H9 (cell line): ENCODE data around the gene VPS35L. TPM values are rescaled to one million over a fixed set of nuclear protein-coding genes. Genes with fewer than 3 reads are reported as not detected.

ENCODE experiments used
- DNase-seq: peaks from one replicate; pipeline ENCODE4 v3.0.0-alpha.2; 2017
- H2AFZ ChIP-seq: one replicate; pipeline ENCODE4 v1.6.1; 2013; ENCODE audit warnings: mild to moderate bottlenecking, low read length, control low read depth, moderate library complexity
- H2AK5ac ChIP-seq: 2 replicates; pipeline ENCODE4 v1.6.1; 2013; ENCODE audit warnings: low read length, control low read depth, mixed read lengths; ENCODE audit not compliant: insufficient read length
- H2BK120ac ChIP-seq: one replicate; pipeline ENCODE4 v1.6.1; 2013; ENCODE audit warnings: low read depth, mild to moderate bottlenecking, low read length, control low read depth, inconsistent platforms; ENCODE audit not compliant: poor library complexity, severe bottlenecking
- H2BK12ac ChIP-seq: 2 replicates; pipeline ENCODE4 v1.6.1; 2013; ENCODE audit warnings: low read length, control low read depth, mixed read lengths, low read depth; ENCODE audit not compliant: insufficient read length
- H2BK15ac ChIP-seq: 2 replicates; pipeline ENCODE4 v1.6.1; 2013; ENCODE audit warnings: low read depth, low read length, control low read depth
- H2BK20ac ChIP-seq: one replicate; pipeline ENCODE4 v1.6.1; 2013; ENCODE audit warnings: low read depth, mild to moderate bottlenecking, low read length, control low read depth, inconsistent platforms; ENCODE audit not compliant: poor library complexity, severe bottlenecking
- H2BK5ac ChIP-seq: 2 replicates; pipeline ENCODE4 v1.6.1; 2013; ENCODE audit warnings: low read length, control low read depth, mixed read lengths; ENCODE audit not compliant: insufficient read length
- H3K14ac ChIP-seq: 2 replicates; pipeline ENCODE4 v1.6.1; 2013; ENCODE audit warnings: low read length, control low read depth; ENCODE audit not compliant: insufficient read depth
- H3K18ac ChIP-seq: 2 replicates; pipeline ENCODE4 v1.6.1; 2013; ENCODE audit warnings: low read depth, mild to moderate bottlenecking, mixed read lengths, low read length, control low read depth; ENCODE audit not compliant: insufficient read length
- H3K23ac ChIP-seq: 2 replicates; pipeline ENCODE4 v1.6.1; 2013; ENCODE audit warnings: low read length, control low read depth, mixed read lengths, low read depth; ENCODE audit not compliant: insufficient read length
- H3K23me2 ChIP-seq: 2 replicates; pipeline ENCODE4 v1.6.1; 2013; ENCODE audit warnings: low read depth, mild to moderate bottlenecking, mixed read lengths, low read length, control low read depth; ENCODE audit not compliant: insufficient read length, poor library complexity, severe bottlenecking
- H3K27ac ChIP-seq: 2 replicates; pipeline ENCODE4 v1.5.1; 2013; ENCODE audit warnings: low read length, control low read depth, mixed read lengths, low read depth; ENCODE audit not compliant: insufficient read length
- H3K27me3 ChIP-seq: 2 replicates; pipeline ENCODE4 v1.6.1; 2013; ENCODE audit warnings: low read length, control low read depth, inconsistent platforms; ENCODE audit not compliant: insufficient read depth
- H3K4ac ChIP-seq: 2 replicates; pipeline ENCODE4 v1.6.1; 2013; ENCODE audit warnings: low read depth, mild to moderate bottlenecking, control low read depth, inconsistent platforms, low read length, moderate library complexity
- H3K4me1 ChIP-seq: 2 replicates; pipeline ENCODE4 v1.6.1; 2013; ENCODE audit warnings: low read length, control low read depth, inconsistent platforms; ENCODE audit not compliant: insufficient read depth
- H3K4me2 ChIP-seq: 2 replicates; pipeline ENCODE4 v1.6.1; 2013; ENCODE audit warnings: low read length, control low read depth, mixed read lengths; ENCODE audit not compliant: insufficient read length, insufficient read depth
- H3K56ac ChIP-seq: 2 replicates; pipeline ENCODE4 v1.6.1; 2013; ENCODE audit warnings: low read depth, mild to moderate bottlenecking, mixed read lengths, low read length, control low read depth; ENCODE audit not compliant: insufficient read length
- H3K79me1 ChIP-seq: 2 replicates; pipeline ENCODE4 v1.6.1; 2013; ENCODE audit warnings: low read depth, mild to moderate bottlenecking, moderate library complexity, low read length, control low read depth, inconsistent platforms; ENCODE audit not compliant: insufficient read depth, poor library complexity, severe bottlenecking
- H3K79me2 ChIP-seq: 2 replicates; pipeline ENCODE4 v1.6.1; 2013; ENCODE audit warnings: low read length, control low read depth, inconsistent platforms; ENCODE audit not compliant: insufficient read depth
- H3K9ac ChIP-seq: 2 replicates; pipeline ENCODE4 v1.6.1; 2013; ENCODE audit warnings: low read length, control low read depth, mixed read lengths; ENCODE audit not compliant: insufficient read length; ENCODE audit errors: extremely low read depth
- H3K9me3 ChIP-seq: one replicate; pipeline ENCODE4 v1.6.1; 2013; ENCODE audit warnings: low read depth, low read length, inconsistent platforms; ENCODE audit not compliant: control insufficient read depth
- H3T11ph ChIP-seq: one replicate; pipeline ENCODE4 v1.6.1; 2013; ENCODE audit warnings: mild to moderate bottlenecking, low read length, control low read depth, inconsistent platforms
- H4K20me1 ChIP-seq: one replicate; pipeline ENCODE4 v1.6.1; 2013; ENCODE audit not compliant: control insufficient read depth, insufficient read length, insufficient read depth
- H4K5ac ChIP-seq: 2 replicates; pipeline ENCODE4 v1.6.1; 2013; ENCODE audit warnings: low read depth, mild to moderate bottlenecking, mixed read lengths, low read length, control low read depth; ENCODE audit not compliant: insufficient read length
- H4K8ac ChIP-seq: replicated peaks from 2 replicates; pipeline ENCODE4 v1.6.1; 2013; ENCODE audit warnings: low read length, control low read depth, mixed read lengths, low read depth; ENCODE audit not compliant: insufficient read length
- H4K91ac ChIP-seq: 2 replicates; pipeline ENCODE4 v1.6.1; 2013; ENCODE audit warnings: low read depth, mild to moderate bottlenecking, moderate library complexity, mixed read lengths, low read length, control low read depth; ENCODE audit not compliant: insufficient read length
- H3K27ac Mint-ChIP-seq, 3 experiments: 2 replicates in 2 of 3; 3 replicates in 1 of 3; pipeline ENCODE4 v1.8.0; 2020 to 2021; ENCODE audit warnings: mixed read lengths in 3 of 3, mild to moderate bottlenecking in 1 of 3, moderate library complexity in 1 of 3
- H3K27me3 Mint-ChIP-seq: 2 replicates; pipeline ENCODE4 v1.8.0; 2021; ENCODE audit warnings: low read depth, mild to moderate bottlenecking, moderate library complexity, mixed read lengths
- H3K36me3 Mint-ChIP-seq, 3 experiments: 2 replicates in 2 of 3; 3 replicates in 1 of 3; pipeline ENCODE4 v1.8.0; 2020 to 2021; ENCODE audit warnings: low read depth in 3 of 3, mixed read lengths in 3 of 3; ENCODE audit not compliant: insufficient read depth in 1 of 3
- H3K4me1 Mint-ChIP-seq, 2 experiments: 2 replicates each; pipeline ENCODE4 v1.8.0; 2020; ENCODE audit warnings: mixed read lengths in 2 of 2
- H3K4me3 Mint-ChIP-seq, 2 experiments: 2 replicates in 1 of 2; 3 replicates in 1 of 2; pipeline ENCODE4 v1.8.0; 2020 to 2021; ENCODE audit warnings: mild to moderate bottlenecking in 2 of 2, mixed read lengths in 2 of 2, moderate library complexity in 1 of 2
- H3K9me3 Mint-ChIP-seq, 2 experiments: 2 replicates in 1 of 2; 3 replicates in 1 of 2; pipeline ENCODE4 v1.8.0; 2020; ENCODE audit warnings: mild to moderate bottlenecking in 2 of 2, mixed read lengths in 2 of 2, moderate library complexity in 1 of 2
- CTCF ChIP-seq: fragments of 200-600 bp; sonication (generic); conservative IDR thresholded peaks from 3 replicates; pipeline ENCODE4 v1.8.0; 2021; ENCODE audit warnings: antibody characterized with exemption, mild to moderate bottlenecking
- WGBS: extraction: QIAGEN DNeasy Blood & Tissue Kit; methylation state at CpG from one replicate; pipeline ENCODE4 v1.1.7; 2013; ENCODE audit warnings: missing lambda C conversion rate, low lambda C conversion rate, mixed read lengths; ENCODE audit not compliant: insufficient read length; ENCODE audit errors: extremely low coverage; 5-methylcytosine and 5-hydroxymethylcytosine counted together
- total RNA-seq: library from RNA; stranded (reverse); gene quantifications from 2 replicates; pipeline ENCODE4 v1.2.1, GENCODE V29; 2021

VPS35L gene
- total RNA-seq, 1 experiment from 2014 or later, result 58.4 TPM

- no peak overlapping the region for H4K5ac ChIP-seq
- no peak overlapping the region for H2BK120ac ChIP-seq
- H2BK12ac ChIP-seq, result no peak overlapping the region
- H3K9me3 ChIP-seq, result no peaks in the 10 kb centered on the region
- TF ChIP-seq CTCF, result no peak
- no peak overlapping the region for H3K14ac ChIP-seq
- H4K8ac ChIP-seq, result no peak overlapping the region
- H2BK15ac ChIP-seq, result no peak overlapping the region
- H3K4ac ChIP-seq, result no peak overlapping the region
- no peak overlapping the region for H2BK20ac ChIP-seq
- H3T11ph ChIP-seq, result no peak overlapping the region
- H3K4me2 ChIP-seq, result no peak overlapping the region
- H3K56ac ChIP-seq, result no peak overlapping the region
- no peak for DNase-seq
- H4K20me1 ChIP-seq, result no peaks in the 10 kb centered on the region
- H2BK5ac ChIP-seq, result no peak overlapping the region
- no peaks in the 10 kb centered on the region for H3K79me1 ChIP-seq
- Mint-ChIP-seq H3K36me3 (peaks cover 6 to 65% (median 50%) of the 10 kb centered on the region in 3 experiments; a peak in 6 of 7 replicates), H3K4me1 (peaks cover 6% of the 10 kb centered on the region in 2 experiments), H3K9me3 (no peaks in the 10 kb centered on the region), H3K27me3 (no peaks in the 10 kb centered on the region), H3K27ac (no peak overlapping the region), H3K4me3 (no peak overlapping the region)
- H3K18ac ChIP-seq, result no peak overlapping the region
- no peak overlapping the region for H3K9ac ChIP-seq
- no peaks in the 10 kb centered on the region for H3K23me2 ChIP-seq
- H2AFZ ChIP-seq, result no peak overlapping the region
- no peaks in the 10 kb centered on the region for H3K4me1 ChIP-seq
- no peak overlapping the region for H3K27ac ChIP-seq
- WGBS, result no CpG with 5 or more reads among the region's 1 CpG
- H3K23ac ChIP-seq, result no peak overlapping the region
- H2AK5ac ChIP-seq, result no peak overlapping the region
- H3K27me3 ChIP-seq, result no peaks in the 10 kb centered on the region
- H4K91ac ChIP-seq, result no peak overlapping the region
- H3K79me2 ChIP-seq, result no peaks in the 10 kb centered on the region
Observed at GRCh38 chr16:19605701-19606100, 50.2 kb downstream of the VPS35L start.
